H9 (cell line): ENCODE measurements around the gene SUN2. TPM values are rescaled to one million over a fixed set of nuclear protein-coding genes. Genes with fewer than 3 reads are reported as not detected.
A peak's percentile ranks its signal among the peaks of the same experiment; 100 is the strongest.

Experiments
- DNase-seq: peaks from one replicate; pipeline ENCODE4 v3.0.0-alpha.2; 2017
- H2AFZ ChIP-seq: one replicate; pipeline ENCODE4 v1.6.1; 2013; ENCODE audit warnings: mild to moderate bottlenecking, low read length, control low read depth, moderate library complexity
- H2AK5ac ChIP-seq: 2 replicates; pipeline ENCODE4 v1.6.1; 2013; ENCODE audit warnings: low read length, control low read depth, mixed read lengths; ENCODE audit not compliant: insufficient read length
- H2BK120ac ChIP-seq: one replicate; pipeline ENCODE4 v1.6.1; 2013; ENCODE audit warnings: low read depth, mild to moderate bottlenecking, low read length, control low read depth, inconsistent platforms; ENCODE audit not compliant: poor library complexity, severe bottlenecking
- H2BK12ac ChIP-seq: 2 replicates; pipeline ENCODE4 v1.6.1; 2013; ENCODE audit warnings: low read length, control low read depth, mixed read lengths, low read depth; ENCODE audit not compliant: insufficient read length
- H2BK15ac ChIP-seq: 2 replicates; pipeline ENCODE4 v1.6.1; 2013; ENCODE audit warnings: low read depth, low read length, control low read depth
- H2BK20ac ChIP-seq: one replicate; pipeline ENCODE4 v1.6.1; 2013; ENCODE audit warnings: low read depth, mild to moderate bottlenecking, low read length, control low read depth, inconsistent platforms; ENCODE audit not compliant: poor library complexity, severe bottlenecking
- H2BK5ac ChIP-seq: 2 replicates; pipeline ENCODE4 v1.6.1; 2013; ENCODE audit warnings: low read length, control low read depth, mixed read lengths; ENCODE audit not compliant: insufficient read length
- H3K14ac ChIP-seq: 2 replicates; pipeline ENCODE4 v1.6.1; 2013; ENCODE audit warnings: low read length, control low read depth; ENCODE audit not compliant: insufficient read depth
- H3K18ac ChIP-seq: 2 replicates; pipeline ENCODE4 v1.6.1; 2013; ENCODE audit warnings: low read depth, mild to moderate bottlenecking, mixed read lengths, low read length, control low read depth; ENCODE audit not compliant: insufficient read length
- H3K23ac ChIP-seq: 2 replicates; pipeline ENCODE4 v1.6.1; 2013; ENCODE audit warnings: low read length, control low read depth, mixed read lengths, low read depth; ENCODE audit not compliant: insufficient read length
- H3K23me2 ChIP-seq: 2 replicates; pipeline ENCODE4 v1.6.1; 2013; ENCODE audit warnings: low read depth, mild to moderate bottlenecking, mixed read lengths, low read length, control low read depth; ENCODE audit not compliant: insufficient read length, poor library complexity, severe bottlenecking
- H3K27ac ChIP-seq: 2 replicates; pipeline ENCODE4 v1.5.1; 2013; ENCODE audit warnings: low read length, control low read depth, mixed read lengths, low read depth; ENCODE audit not compliant: insufficient read length
- H3K27me3 ChIP-seq: 2 replicates; pipeline ENCODE4 v1.6.1; 2013; ENCODE audit warnings: low read length, control low read depth, inconsistent platforms; ENCODE audit not compliant: insufficient read depth
- H3K4ac ChIP-seq: 2 replicates; pipeline ENCODE4 v1.6.1; 2013; ENCODE audit warnings: low read depth, mild to moderate bottlenecking, control low read depth, inconsistent platforms, low read length, moderate library complexity
- H3K4me1 ChIP-seq: 2 replicates; pipeline ENCODE4 v1.6.1; 2013; ENCODE audit warnings: low read length, control low read depth, inconsistent platforms; ENCODE audit not compliant: insufficient read depth
- H3K4me2 ChIP-seq: 2 replicates; pipeline ENCODE4 v1.6.1; 2013; ENCODE audit warnings: low read length, control low read depth, mixed read lengths; ENCODE audit not compliant: insufficient read length, insufficient read depth
- H3K56ac ChIP-seq: 2 replicates; pipeline ENCODE4 v1.6.1; 2013; ENCODE audit warnings: low read depth, mild to moderate bottlenecking, mixed read lengths, low read length, control low read depth; ENCODE audit not compliant: insufficient read length
- H3K79me1 ChIP-seq: 2 replicates; pipeline ENCODE4 v1.6.1; 2013; ENCODE audit warnings: low read depth, mild to moderate bottlenecking, moderate library complexity, low read length, control low read depth, inconsistent platforms; ENCODE audit not compliant: insufficient read depth, poor library complexity, severe bottlenecking
- H3K79me2 ChIP-seq: 2 replicates; pipeline ENCODE4 v1.6.1; 2013; ENCODE audit warnings: low read length, control low read depth, inconsistent platforms; ENCODE audit not compliant: insufficient read depth
- H3K9ac ChIP-seq: 2 replicates; pipeline ENCODE4 v1.6.1; 2013; ENCODE audit warnings: low read length, control low read depth, mixed read lengths; ENCODE audit not compliant: insufficient read length; ENCODE audit errors: extremely low read depth
- H3K9me3 ChIP-seq: one replicate; pipeline ENCODE4 v1.6.1; 2013; ENCODE audit warnings: low read depth, low read length, inconsistent platforms; ENCODE audit not compliant: control insufficient read depth
- H3T11ph ChIP-seq: one replicate; pipeline ENCODE4 v1.6.1; 2013; ENCODE audit warnings: mild to moderate bottlenecking, low read length, control low read depth, inconsistent platforms
- H4K20me1 ChIP-seq: one replicate; pipeline ENCODE4 v1.6.1; 2013; ENCODE audit not compliant: control insufficient read depth, insufficient read length, insufficient read depth
- H4K5ac ChIP-seq: 2 replicates; pipeline ENCODE4 v1.6.1; 2013; ENCODE audit warnings: low read depth, mild to moderate bottlenecking, mixed read lengths, low read length, control low read depth; ENCODE audit not compliant: insufficient read length
- H4K8ac ChIP-seq: replicated peaks from 2 replicates; pipeline ENCODE4 v1.6.1; 2013; ENCODE audit warnings: low read length, control low read depth, mixed read lengths, low read depth; ENCODE audit not compliant: insufficient read length
- H4K91ac ChIP-seq: 2 replicates; pipeline ENCODE4 v1.6.1; 2013; ENCODE audit warnings: low read depth, mild to moderate bottlenecking, moderate library complexity, mixed read lengths, low read length, control low read depth; ENCODE audit not compliant: insufficient read length
- H3K27ac Mint-ChIP-seq, 3 experiments: 2 replicates in 2 of 3; 3 replicates in 1 of 3; pipeline ENCODE4 v1.8.0; 2020 to 2021; ENCODE audit warnings: mixed read lengths in 3 of 3, mild to moderate bottlenecking in 1 of 3, moderate library complexity in 1 of 3
- H3K27me3 Mint-ChIP-seq: 2 replicates; pipeline ENCODE4 v1.8.0; 2021; ENCODE audit warnings: low read depth, mild to moderate bottlenecking, moderate library complexity, mixed read lengths
- H3K36me3 Mint-ChIP-seq, 3 experiments: 2 replicates in 2 of 3; 3 replicates in 1 of 3; pipeline ENCODE4 v1.8.0; 2020 to 2021; ENCODE audit warnings: low read depth in 3 of 3, mixed read lengths in 3 of 3; ENCODE audit not compliant: insufficient read depth in 1 of 3
- H3K4me1 Mint-ChIP-seq, 2 experiments: 2 replicates each; pipeline ENCODE4 v1.8.0; 2020; ENCODE audit warnings: mixed read lengths in 2 of 2
- H3K4me3 Mint-ChIP-seq, 2 experiments: 2 replicates in 1 of 2; 3 replicates in 1 of 2; pipeline ENCODE4 v1.8.0; 2020 to 2021; ENCODE audit warnings: mild to moderate bottlenecking in 2 of 2, mixed read lengths in 2 of 2, moderate library complexity in 1 of 2
- H3K9me3 Mint-ChIP-seq, 2 experiments: 2 replicates in 1 of 2; 3 replicates in 1 of 2; pipeline ENCODE4 v1.8.0; 2020; ENCODE audit warnings: mild to moderate bottlenecking in 2 of 2, mixed read lengths in 2 of 2, moderate library complexity in 1 of 2
- WGBS: extraction: QIAGEN DNeasy Blood & Tissue Kit; methylation state at CpG from one replicate; pipeline ENCODE4 v1.1.7; 2013; ENCODE audit warnings: missing lambda C conversion rate, low lambda C conversion rate, mixed read lengths; ENCODE audit not compliant: insufficient read length; ENCODE audit errors: extremely low coverage; 5-methylcytosine and 5-hydroxymethylcytosine counted together
- total RNA-seq: library from RNA; stranded (reverse); gene quantifications from 2 replicates; pipeline ENCODE4 v1.2.1, GENCODE V29; 2021
- TF ChIP-seq, protein P1 (sequence below): fragments of 200-600 bp; sonication (generic); conservative IDR thresholded peaks from 3 replicates; pipeline ENCODE4 v1.8.0; 2021; ENCODE audit warnings: antibody characterized with exemption, mild to moderate bottlenecking

The SUN2 gene
- total RNA-seq, 1 experiment from 2014 or later = 12.0 TPM

DNA sequence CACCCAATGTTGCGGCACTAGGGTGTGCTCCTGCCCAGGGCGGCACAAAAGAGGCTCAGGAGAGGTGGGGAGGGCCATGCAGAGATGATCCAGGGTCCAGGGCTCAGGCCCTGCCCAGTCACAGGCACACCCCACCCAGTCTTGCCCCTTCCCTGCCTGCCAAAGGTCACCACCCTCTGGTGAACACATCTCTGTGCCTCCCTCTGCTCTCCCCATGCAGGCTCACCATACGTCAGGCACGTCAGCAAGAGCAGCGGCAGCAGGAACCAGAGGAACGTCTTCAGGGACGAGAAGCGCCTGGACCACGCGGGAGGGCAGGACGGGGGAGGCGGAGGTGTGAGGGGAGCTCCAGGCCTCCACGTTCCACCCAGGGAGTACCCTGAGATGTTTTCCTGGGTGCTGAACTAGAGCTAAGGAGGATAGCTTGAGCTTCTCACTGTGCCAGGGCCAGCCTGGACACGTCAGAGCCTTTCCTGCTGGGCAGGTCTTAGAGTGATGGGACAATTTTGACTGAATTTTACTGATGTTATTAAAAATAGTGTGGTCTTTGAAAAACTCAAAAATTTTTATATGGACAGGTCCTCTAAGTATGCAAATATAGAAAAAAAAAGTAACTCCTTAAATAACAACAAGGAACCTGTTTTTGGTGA is 7.2 kb downstream of the SUN2 start:
- Histone ChIP-seq H3K27me3 (no peaks in the 10 kb centered on the region), H3K27ac (no peak overlapping the region), H3K9me3 (no peaks in the 10 kb centered on the region), H3K9ac (no peak overlapping the region), H2AK5ac (no peak overlapping the region), H2BK120ac (no peak overlapping the region), H3K23me2 (no peaks in the 10 kb centered on the region), H3K18ac (no peak overlapping the region), H3K23ac (no peak overlapping the region), H2BK5ac (no peak overlapping the region), H2BK15ac (no peak overlapping the region), H3K4ac (no peak overlapping the region), H3K4me1 (no peaks in the 10 kb centered on the region), H3T11ph (no peak overlapping the region), H3K56ac (no peak overlapping the region), H3K79me1 (no peaks in the 10 kb centered on the region), H2BK12ac (no peak overlapping the region), H3K14ac (no peak overlapping the region), H4K8ac (no peak overlapping the region), H4K5ac (no peak overlapping the region), H4K91ac (no peak overlapping the region), H2BK20ac (no peak overlapping the region), H3K79me2 (no peaks in the 10 kb centered on the region), H4K20me1 (no peaks in the 10 kb centered on the region), H3K4me2 (no peak overlapping the region), H2AFZ (no peak overlapping the region)
- DNase-seq = no peak
- TF ChIP-seq, protein P1, sequence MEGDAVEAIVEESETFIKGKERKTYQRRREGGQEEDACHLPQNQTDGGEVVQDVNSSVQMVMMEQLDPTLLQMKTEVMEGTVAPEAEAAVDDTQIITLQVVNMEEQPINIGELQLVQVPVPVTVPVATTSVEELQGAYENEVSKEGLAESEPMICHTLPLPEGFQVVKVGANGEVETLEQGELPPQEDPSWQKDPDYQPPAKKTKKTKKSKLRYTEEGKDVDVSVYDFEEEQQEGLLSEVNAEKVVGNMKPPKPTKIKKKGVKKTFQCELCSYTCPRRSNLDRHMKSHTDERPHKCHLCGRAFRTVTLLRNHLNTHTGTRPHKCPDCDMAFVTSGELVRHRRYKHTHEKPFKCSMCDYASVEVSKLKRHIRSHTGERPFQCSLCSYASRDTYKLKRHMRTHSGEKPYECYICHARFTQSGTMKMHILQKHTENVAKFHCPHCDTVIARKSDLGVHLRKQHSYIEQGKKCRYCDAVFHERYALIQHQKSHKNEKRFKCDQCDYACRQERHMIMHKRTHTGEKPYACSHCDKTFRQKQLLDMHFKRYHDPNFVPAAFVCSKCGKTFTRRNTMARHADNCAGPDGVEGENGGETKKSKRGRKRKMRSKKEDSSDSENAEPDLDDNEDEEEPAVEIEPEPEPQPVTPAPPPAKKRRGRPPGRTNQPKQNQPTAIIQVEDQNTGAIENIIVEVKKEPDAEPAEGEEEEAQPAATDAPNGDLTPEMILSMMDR = no peak
- peaks cover 2% of the 10 kb centered on the region; the same call in 1 of the 2 replicates for H3K27me3 Mint-ChIP-seq
- peaks cover 6 to 33% (median 8%) of the 10 kb centered on the region in 3 experiments; a peak in 4 of 7 replicates for H3K36me3 Mint-ChIP-seq
- no peaks in the 10 kb centered on the region for H3K9me3 Mint-ChIP-seq
- H3K27ac Mint-ChIP-seq = 0 out of 7 replicates have a peak overlapping the region, but pooled peaks of 1 of the 3 experiments have one; percentile 44
- no peak overlapping the region for H3K4me3 Mint-ChIP-seq
- no peaks in the 10 kb centered on the region for H3K4me1 Mint-ChIP-seq
- WGBS = no CpG with 5 or more reads among the region's 14 CpGs
